CD4-positive, alpha-beta T cell (primary cell): Measurements from ENCODE around the gene LARGE1. TPM values are rescaled to one million over a fixed set of nuclear protein-coding genes. Genes with fewer than 3 reads are reported as not detected.

Experiments used
- ATAC-seq: fragments of 200-7000 bp; cut with Tn5 transposase; one replicate; pipeline ENCODE4 v1.10.0; 2022; ENCODE audit warnings: mild to moderate bottlenecking; ENCODE audit not compliant: poor library complexity
- CTCF ChIA-PET: fragments of 350-600 bp; sonication (Branson Sonifier 250); formaldehyde crosslinking; loops from one replicate; lab custom pipeline; 2021; ENCODE audit warnings: antibody characterized with exemption, inconsistent platforms; lab: Charles Lee
- POLR2A ChIA-PET: fragments of 350-600 bp; sonication (Branson Sonifier 250); formaldehyde crosslinking; loops from one replicate; lab custom pipeline; 2021; ENCODE audit warnings: antibody characterized with exemption, inconsistent platforms; lab: Charles Lee
- DNase-seq, 14 experiments: peaks; one replicate each; pipeline ENCODE4 v3.0.0-alpha.2; 2013 to 2020; ENCODE audit warnings: mixed read lengths in 2 of 14
- H3K27ac ChIP-seq, 2 donors: one replicate each; pipeline versions ENCODE4 v1.5.1 to v1.7.0; 2013; ENCODE audit warnings: low read length in 2 of 2, low read depth in 1 of 2, mild to moderate bottlenecking in 1 of 2
- H3K27me3 ChIP-seq, 2 experiments: 1 replicate in 1 of 2; 2 replicates in 1 of 2; pipeline versions ENCODE4 v1.6.1 to v1.7.0; 2013; ENCODE audit warnings: low read length in 2 of 2, control low read depth in 1 of 2, mild to moderate bottlenecking in 1 of 2, moderate library complexity in 1 of 2; ENCODE audit not compliant: insufficient read depth in 2 of 2, control insufficient read depth in 1 of 2
- H3K36me3 ChIP-seq: one replicate; pipeline ENCODE4 v1.6.1; 2013; ENCODE audit warnings: low read length, control low read depth; ENCODE audit not compliant: insufficient read depth
- H3K4me1 ChIP-seq: one replicate; pipeline ENCODE4 v1.6.1; 2013; ENCODE audit warnings: low read length, control low read depth; ENCODE audit not compliant: insufficient read depth
- H3K4me3 ChIP-seq: one replicate; pipeline ENCODE4 v1.5.1; 2013; ENCODE audit warnings: mild to moderate bottlenecking, low read length, moderate library complexity
- H3K9me3 ChIP-seq, 2 experiments: 1 replicate in 1 of 2; 2 replicates in 1 of 2; pipeline versions ENCODE4 v1.6.1 to v1.7.0; 2013; ENCODE audit warnings: low read length in 2 of 2, mild to moderate bottlenecking in 2 of 2, control low read depth in 1 of 2, moderate library complexity in 1 of 2; ENCODE audit not compliant: control insufficient read depth in 1 of 2, insufficient read depth in 1 of 2
- H3K27ac Mint-ChIP-seq: one replicate; pipeline ENCODE4 v1.8.0; 2020; ENCODE audit warnings: mixed read lengths
- H3K27me3 Mint-ChIP-seq: one replicate; pipeline ENCODE4 v1.8.0; 2021; ENCODE audit warnings: mixed read lengths
- H3K36me3 Mint-ChIP-seq: one replicate; pipeline ENCODE4 v1.8.0; 2021; ENCODE audit warnings: low read depth, mixed read lengths
- H3K4me1 Mint-ChIP-seq: one replicate; pipeline ENCODE4 v1.8.0; 2021; ENCODE audit warnings: low read depth, mixed read lengths
- H3K4me3 Mint-ChIP-seq: one replicate; pipeline ENCODE4 v1.8.0; 2020; ENCODE audit warnings: mild to moderate bottlenecking, mixed read lengths
- H3K9me3 Mint-ChIP-seq: one replicate; pipeline ENCODE4 v1.8.0; 2020; ENCODE audit warnings: mixed read lengths
- CTCF ChIP-seq: fragments of 200-600 bp; IDR thresholded peaks from one replicate; pipeline ENCODE4 v1.8.0; 2022; ENCODE audit warnings: antibody characterized with exemption, mild to moderate bottlenecking
- intact Hi-C, 2 experiments: fragments of 100-400 bp; cut with DNase I in 1 of 2; cut with micrococcal nuclease in 1 of 2; formaldehyde crosslinking; loops; one replicate each; pipeline versions ENCODE4 v1.15.1 to v1.9.0; 2023 to 2025; cut with DNase I, micrococcal nuclease
- total RNA-seq, 174 experiments: library from RNA in 2 of 174; stranded (reverse) in 2 of 174; gene quantifications; one replicate each; pipeline ENCODE4 v1.2.3 and lab custom pipeline; 2021 to 2026

Gene LARGE1
- total RNA-seq, 2 experiments from 2014 or later = 0.14 to 0.70 TPM

DNA sequence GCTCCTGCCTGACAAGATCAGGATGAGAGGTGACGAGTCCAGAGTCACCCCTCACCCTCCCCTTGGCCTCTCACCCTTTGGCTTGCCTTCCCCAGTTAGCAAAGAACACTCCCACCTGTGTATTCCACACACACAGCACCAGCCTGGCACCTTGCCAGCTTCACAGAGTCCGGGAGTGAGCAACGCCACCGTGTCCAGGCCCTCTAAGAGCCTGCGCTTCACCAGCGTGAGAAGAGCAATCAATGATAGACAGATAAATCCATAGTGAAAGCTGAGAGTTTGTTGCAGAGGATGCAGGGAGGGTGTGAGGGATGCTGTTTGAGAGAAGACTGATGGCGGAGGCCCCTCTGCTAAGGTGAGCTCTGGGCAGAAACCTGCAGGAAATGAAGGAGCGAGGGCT lies 404.5 kb downstream of the LARGE1 start:
- no peak overlapping the region for H3K4me3 ChIP-seq
- Mint-ChIP-seq H3K36me3 (no peaks in the 10 kb centered on the region), H3K9me3 (no peaks in the 10 kb centered on the region), H3K4me3 (no peak overlapping the region), H3K4me1 (no peaks in the 10 kb centered on the region), H3K27me3 (no peaks in the 10 kb centered on the region), H3K27ac (no peak overlapping the region)
- CTCF ChIA-PET = no interaction called here
- POLR2A ChIA-PET = no interaction called here
- no peak for DNase-seq
- H3K9me3 ChIP-seq = peaks cover 0 to 16% of the 10 kb centered on the region in 2 experiments
- TF ChIP-seq CTCF = no peak
- H3K4me1 ChIP-seq = no peaks in the 10 kb centered on the region
- H3K27me3 ChIP-seq = no peaks in the 10 kb centered on the region
- H3K27ac ChIP-seq = no peak overlapping the region
- intact Hi-C loops = no loop called here
- no peak for ATAC-seq
- no peaks in the 10 kb centered on the region for H3K36me3 ChIP-seq

GRCh38 chr22:33513388-33514338 lies 406.6 kb downstream of the LARGE1 start:
- H3K27me3 ChIP-seq = no peaks in the 10 kb centered on the region
- ATAC-seq = no peak
- TF ChIP-seq CTCF = no peak
- H3K36me3 ChIP-seq = no peaks in the 10 kb centered on the region
- ChIA-PET CTCF (no interaction called here), POLR2A (interaction anchor here (0.6 kb wide), 1 partner anchor 21 kb away, joined by 3 read pairs; no protein-coding TSS in a partner anchor)
- intact Hi-C loops = no loop called here
- no peaks in the 10 kb centered on the region for H3K4me1 ChIP-seq
- H3K27me3 Mint-ChIP-seq = no peaks in the 10 kb centered on the region
- no peaks in the 10 kb centered on the region for H3K9me3 Mint-ChIP-seq
- H3K9me3 ChIP-seq = peaks cover 0 to 5% of the 10 kb centered on the region in 2 experiments
- no peaks in the 10 kb centered on the region for H3K4me1 Mint-ChIP-seq
- no peak for DNase-seq
- H3K36me3 Mint-ChIP-seq = no peaks in the 10 kb centered on the region
- no peak overlapping the region for H3K4me3 Mint-ChIP-seq
- H3K27ac ChIP-seq = no peak overlapping the region
- no peak overlapping the region for H3K27ac Mint-ChIP-seq
- no peak overlapping the region for H3K4me3 ChIP-seq

DNA sequence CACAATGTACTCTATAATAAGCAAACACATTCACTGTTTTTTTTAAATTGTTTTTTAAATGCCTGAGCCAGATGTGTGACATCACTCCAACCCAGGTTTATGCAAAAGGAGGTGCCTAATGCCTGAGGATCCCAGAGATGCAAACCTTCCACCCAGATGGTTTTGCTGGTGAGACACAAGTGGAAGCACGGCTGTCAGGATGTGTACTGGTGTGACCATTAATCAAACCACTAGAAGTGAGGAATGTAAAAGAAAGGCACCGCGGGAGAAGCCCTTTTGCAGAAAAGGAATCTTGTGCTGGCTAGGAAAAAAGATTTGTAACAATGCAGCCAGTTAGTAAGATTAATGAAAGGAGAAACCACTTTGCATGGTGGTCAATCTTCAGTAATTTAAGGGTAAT lies 407.4 kb downstream of the LARGE1 start:
- Histone ChIP-seq H3K4me3 (no peak overlapping the region), H3K27ac (no peak overlapping the region), H3K27me3 (no peaks in the 10 kb centered on the region), H3K36me3 (no peaks in the 10 kb centered on the region), H3K4me1 (no peaks in the 10 kb centered on the region), H3K9me3 (peaks cover 0 to 5% of the 10 kb centered on the region in 2 experiments)
- no peaks in the 10 kb centered on the region for H3K36me3 Mint-ChIP-seq
- no peaks in the 10 kb centered on the region for H3K4me1 Mint-ChIP-seq
- DNase-seq (no peak), ATAC-seq (no peak)
- no peaks in the 10 kb centered on the region for H3K9me3 Mint-ChIP-seq
- no peak for TF ChIP-seq CTCF
- intact Hi-C loops = no loop called here
- no peak overlapping the region for H3K4me3 Mint-ChIP-seq
- CTCF ChIA-PET = no interaction called here
- H3K27me3 Mint-ChIP-seq = no peaks in the 10 kb centered on the region
- POLR2A ChIA-PET = no interaction called here
- no peak overlapping the region for H3K27ac Mint-ChIP-seq
